Parathyroid adenoma (tissue), 2 donors: ENCODE data around the gene PIGR.

ENCODE experiments used
- H2AFZ ChIP-seq: fragments of 300-600 bp; sonication (generic); one replicate; pipeline ENCODE4 v1.7.0; 2017; ENCODE audit warnings: antibody characterized with exemption, mild to moderate bottlenecking
- H3K27ac ChIP-seq: fragments of 300-600 bp; sonication (generic); one replicate; pipeline ENCODE4 v1.7.0; 2017
- H3K27me3 ChIP-seq: fragments of 300-600 bp; sonication (generic); one replicate; pipeline ENCODE4 v1.7.0; 2017; ENCODE audit warnings: low read length; ENCODE audit not compliant: control insufficient read depth, insufficient read depth
- H3K36me3 ChIP-seq: fragments of 300-600 bp; sonication (generic); one replicate; pipeline ENCODE4 v1.7.0; 2017; ENCODE audit warnings: low read length; ENCODE audit not compliant: control insufficient read depth, insufficient read depth
- H3K4me1 ChIP-seq: fragments of 300-600 bp; sonication (generic); one replicate; pipeline ENCODE4 v1.7.0; 2017; ENCODE audit warnings: control low read depth
- H3K4me2 ChIP-seq: fragments of 300-600 bp; sonication (generic); one replicate; pipeline ENCODE4 v1.7.0; 2017; ENCODE audit warnings: low read length
- H3K4me3 ChIP-seq: fragments of 300-600 bp; sonication (generic); one replicate; pipeline ENCODE4 v1.7.0; 2017; ENCODE audit warnings: low read depth, low read length
- H3K79me2 ChIP-seq: fragments of 300-600 bp; sonication (generic); one replicate; pipeline ENCODE4 v1.7.0; 2017; ENCODE audit warnings: control low read depth
- H3K9ac ChIP-seq: fragments of 300-600 bp; sonication (generic); one replicate; pipeline ENCODE4 v1.7.0; 2017; ENCODE audit warnings: mild to moderate bottlenecking
- H3K9me3 ChIP-seq: fragments of 300-600 bp; sonication (generic); one replicate; pipeline ENCODE4 v1.7.0; 2017; ENCODE audit warnings: low read length; ENCODE audit not compliant: control insufficient read depth
- TF ChIP-seq, protein P1 (sequence below): fragments of 300-600 bp; sonication (generic); IDR thresholded peaks from one replicate; pipeline ENCODE4 v1.7.0; 2017; ENCODE audit warnings: antibody characterized with exemption, mild to moderate bottlenecking
- donor health status: primary hyperparathyroidism.

The PIGR gene, protein sequence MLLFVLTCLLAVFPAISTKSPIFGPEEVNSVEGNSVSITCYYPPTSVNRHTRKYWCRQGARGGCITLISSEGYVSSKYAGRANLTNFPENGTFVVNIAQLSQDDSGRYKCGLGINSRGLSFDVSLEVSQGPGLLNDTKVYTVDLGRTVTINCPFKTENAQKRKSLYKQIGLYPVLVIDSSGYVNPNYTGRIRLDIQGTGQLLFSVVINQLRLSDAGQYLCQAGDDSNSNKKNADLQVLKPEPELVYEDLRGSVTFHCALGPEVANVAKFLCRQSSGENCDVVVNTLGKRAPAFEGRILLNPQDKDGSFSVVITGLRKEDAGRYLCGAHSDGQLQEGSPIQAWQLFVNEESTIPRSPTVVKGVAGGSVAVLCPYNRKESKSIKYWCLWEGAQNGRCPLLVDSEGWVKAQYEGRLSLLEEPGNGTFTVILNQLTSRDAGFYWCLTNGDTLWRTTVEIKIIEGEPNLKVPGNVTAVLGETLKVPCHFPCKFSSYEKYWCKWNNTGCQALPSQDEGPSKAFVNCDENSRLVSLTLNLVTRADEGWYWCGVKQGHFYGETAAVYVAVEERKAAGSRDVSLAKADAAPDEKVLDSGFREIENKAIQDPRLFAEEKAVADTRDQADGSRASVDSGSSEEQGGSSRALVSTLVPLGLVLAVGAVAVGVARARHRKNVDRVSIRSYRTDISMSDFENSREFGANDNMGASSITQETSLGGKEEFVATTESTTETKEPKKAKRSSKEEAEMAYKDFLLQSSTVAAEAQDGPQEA

DNA sequence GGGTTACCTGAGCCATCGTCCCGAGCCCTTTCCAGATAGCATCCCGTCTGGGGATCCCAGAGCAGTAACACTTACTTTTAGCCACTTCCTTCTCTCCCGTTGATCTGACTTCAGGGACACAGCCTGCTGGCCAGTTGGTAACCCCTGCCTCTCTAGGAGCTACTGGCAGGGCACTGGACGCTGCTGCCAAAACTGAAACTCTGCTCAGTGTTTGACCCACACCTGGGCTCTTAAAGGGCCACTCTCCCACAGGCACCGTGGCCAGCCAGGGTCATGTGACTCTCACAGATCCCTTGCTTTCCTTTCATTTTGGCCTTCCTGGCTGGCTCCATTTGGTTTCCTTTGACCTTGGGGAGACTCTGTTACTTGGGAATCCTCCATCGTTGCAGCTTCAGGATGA, at the start of gene PIGR:
PIGR (minus strand) TSS at position 206 of the 400 bp plus-strand sequence. CDS start 5,935 bp downstream, outside the sequence.
- H3K36me3 ChIP-seq, result no peaks in the 10 kb centered on the region
- no peak within 1 kb of the TSS for H2AFZ ChIP-seq
- TF ChIP-seq, protein P1, sequence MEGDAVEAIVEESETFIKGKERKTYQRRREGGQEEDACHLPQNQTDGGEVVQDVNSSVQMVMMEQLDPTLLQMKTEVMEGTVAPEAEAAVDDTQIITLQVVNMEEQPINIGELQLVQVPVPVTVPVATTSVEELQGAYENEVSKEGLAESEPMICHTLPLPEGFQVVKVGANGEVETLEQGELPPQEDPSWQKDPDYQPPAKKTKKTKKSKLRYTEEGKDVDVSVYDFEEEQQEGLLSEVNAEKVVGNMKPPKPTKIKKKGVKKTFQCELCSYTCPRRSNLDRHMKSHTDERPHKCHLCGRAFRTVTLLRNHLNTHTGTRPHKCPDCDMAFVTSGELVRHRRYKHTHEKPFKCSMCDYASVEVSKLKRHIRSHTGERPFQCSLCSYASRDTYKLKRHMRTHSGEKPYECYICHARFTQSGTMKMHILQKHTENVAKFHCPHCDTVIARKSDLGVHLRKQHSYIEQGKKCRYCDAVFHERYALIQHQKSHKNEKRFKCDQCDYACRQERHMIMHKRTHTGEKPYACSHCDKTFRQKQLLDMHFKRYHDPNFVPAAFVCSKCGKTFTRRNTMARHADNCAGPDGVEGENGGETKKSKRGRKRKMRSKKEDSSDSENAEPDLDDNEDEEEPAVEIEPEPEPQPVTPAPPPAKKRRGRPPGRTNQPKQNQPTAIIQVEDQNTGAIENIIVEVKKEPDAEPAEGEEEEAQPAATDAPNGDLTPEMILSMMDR, result no peak
- H3K4me2 ChIP-seq, result no peak within 1 kb of the TSS
- H3K79me2 ChIP-seq, result no peaks in the 10 kb centered on the region
- H3K27me3 ChIP-seq, result no peaks in the 10 kb centered on the region
- H3K9me3 ChIP-seq, result no peaks in the 10 kb centered on the region
- H3K4me3 ChIP-seq, result no peak within 1 kb of the TSS
- H3K4me1 ChIP-seq, result no peaks in the 10 kb centered on the region
- no peak within 1 kb of the TSS for H3K27ac ChIP-seq
- no peak within 1 kb of the TSS for H3K9ac ChIP-seq

DNA sequence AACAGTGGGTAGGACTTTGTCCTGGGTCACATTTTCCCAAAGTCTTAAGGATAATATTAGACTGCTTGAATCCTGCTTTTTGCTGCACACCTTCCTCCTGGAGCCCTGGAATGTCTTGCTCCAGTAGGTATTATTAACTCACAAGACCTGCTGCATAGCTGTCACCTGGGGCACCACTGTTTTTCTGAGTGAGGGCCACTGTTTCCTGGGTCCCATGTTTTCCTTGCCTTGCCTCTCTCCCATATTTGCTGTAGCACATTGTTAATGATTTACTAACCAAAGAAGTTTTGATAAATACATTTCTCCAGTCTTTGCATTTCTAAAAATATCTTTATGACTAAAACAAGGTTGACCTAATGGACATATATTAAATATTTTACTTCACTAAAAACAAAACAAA, 46.5 kb upstream of the PIGR start:
- H3K9me3 ChIP-seq, result no peaks in the 10 kb centered on the region
- no peak overlapping the region for H3K4me2 ChIP-seq
- no peaks in the 10 kb centered on the region for H3K4me1 ChIP-seq
- no peaks in the 10 kb centered on the region for H3K79me2 ChIP-seq
- TF ChIP-seq, protein P1, result no peak
- no peaks in the 10 kb centered on the region for H3K27me3 ChIP-seq
- H3K27ac ChIP-seq, result no peak overlapping the region
- no peaks in the 10 kb centered on the region for H3K36me3 ChIP-seq
- no peak overlapping the region for H3K4me3 ChIP-seq
- H3K9ac ChIP-seq, result no peak overlapping the region
- no peak overlapping the region for H2AFZ ChIP-seq

DNA sequence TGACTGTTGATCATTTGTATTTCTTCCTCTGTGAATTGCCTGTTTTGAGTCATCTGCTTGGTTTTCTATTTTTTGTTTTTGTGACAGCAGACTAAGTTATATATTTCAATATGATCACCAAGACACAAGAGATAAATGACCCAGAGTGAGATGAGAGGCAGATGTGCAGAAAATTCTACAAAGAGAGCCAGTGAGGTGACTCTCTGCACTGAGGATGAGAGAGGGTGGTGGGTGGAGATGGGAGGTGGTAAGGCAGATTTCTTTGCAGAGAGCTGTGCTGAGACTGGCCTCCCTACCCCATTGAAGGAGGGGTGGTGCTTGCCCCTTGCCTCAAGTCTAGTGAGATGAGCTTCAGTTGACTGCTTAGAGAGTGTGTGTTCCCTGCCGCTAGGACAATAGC, 41.6 kb upstream of the PIGR start:
- Histone ChIP-seq H3K79me2 (no peaks in the 10 kb centered on the region), H3K4me3 (no peak overlapping the region), H3K9me3 (no peaks in the 10 kb centered on the region), H3K4me2 (no peak overlapping the region), H3K27me3 (no peaks in the 10 kb centered on the region), H2AFZ (no peak overlapping the region), H3K27ac (no peak overlapping the region), H3K4me1 (no peaks in the 10 kb centered on the region), H3K9ac (no peak overlapping the region), H3K36me3 (no peaks in the 10 kb centered on the region)
- TF ChIP-seq, protein P1, result no peak

DNA sequence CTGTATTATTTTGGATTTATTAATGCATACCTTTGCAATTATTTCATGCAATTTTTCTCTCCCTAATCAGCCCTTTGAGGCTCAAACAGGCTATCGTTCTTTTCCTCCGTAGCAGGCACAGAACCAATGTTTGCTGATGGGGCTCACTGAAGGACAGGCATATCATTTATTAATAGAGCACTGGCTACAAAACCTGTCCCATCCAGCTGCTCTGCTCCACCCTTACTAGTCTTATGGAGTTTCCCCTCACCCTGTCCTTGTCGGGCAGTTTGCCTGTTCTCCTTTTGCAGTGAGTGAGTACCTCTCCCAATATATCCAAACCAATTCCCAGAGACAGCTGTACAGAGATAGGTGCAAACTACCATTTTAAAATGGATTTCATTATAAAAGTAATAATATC, 40.6 kb upstream of the PIGR start:
- Histone ChIP-seq H3K27ac (no peak overlapping the region), H3K9ac (no peak overlapping the region), H3K9me3 (no peaks in the 10 kb centered on the region), H3K36me3 (no peaks in the 10 kb centered on the region), H3K4me3 (no peak overlapping the region), H3K79me2 (no peaks in the 10 kb centered on the region), H3K4me1 (no peaks in the 10 kb centered on the region), H3K27me3 (no peaks in the 10 kb centered on the region), H2AFZ (no peak overlapping the region), H3K4me2 (no peak overlapping the region)
- TF ChIP-seq, protein P1, result no peak
